HG02759 (cell line): Measurements from ENCODE around the gene SFMBT2.

Experiments used
- ATAC-seq: cut with Tn5 transposase; IDR thresholded peaks from one replicate; pipeline ENCODE4 v1.9.1; 2021; ENCODE audit warnings: mild to moderate bottlenecking, moderate library complexity; ENCODE audit not compliant: unreplicated experiment

The SFMBT2 gene

GRCh38 chr10:7370511-7370910, 40.3 kb downstream of the SFMBT2 start:
- no peak for ATAC-seq

GRCh38 chr10:7365027-7365745, 45.6 kb downstream of the SFMBT2 start:
- no peak for ATAC-seq

- no peak for ATAC-seq
Measured at GRCh38 chr10:7364474-7364873, 46.4 kb downstream of the SFMBT2 start.

GRCh38 chr10:7363700-7364099, 47.1 kb downstream of the SFMBT2 start:
- ATAC-seq: no peak

GRCh38 chr10:7362471-7362870, 48.4 kb downstream of the SFMBT2 start:
- ATAC-seq: no peak

GRCh38 chr10:7361316-7361715, 49.5 kb downstream of the SFMBT2 start:
- ATAC-seq: no peak

- ATAC-seq: no peak
Measured at GRCh38 chr10:7359954-7360353, 50.9 kb downstream of the SFMBT2 start.

- no peak for ATAC-seq
Measured at GRCh38 chr10:7359356-7359755, 51.5 kb downstream of the SFMBT2 start.

- ATAC-seq: no peak
Measured at GRCh38 chr10:7357193-7357592, 53.6 kb downstream of the SFMBT2 start.

GRCh38 chr10:7354330-7355047, 56.3 kb downstream of the SFMBT2 start:
- no peak for ATAC-seq

GRCh38 chr10:7351894-7352293, 58.9 kb downstream of the SFMBT2 start:
- ATAC-seq: no peak

GRCh38 chr10:7350541-7351195, 60.2 kb downstream of the SFMBT2 start:
- no peak for ATAC-seq

- no peak for ATAC-seq
Measured at GRCh38 chr10:7345717-7346116, 65.1 kb downstream of the SFMBT2 start.

- no peak for ATAC-seq
Measured at GRCh38 chr10:7343040-7343439, 67.8 kb downstream of the SFMBT2 start.

GRCh38 chr10:7340179-7340874, 70.5 kb downstream of the SFMBT2 start:
- no peak for ATAC-seq

GRCh38 chr10:7339510-7339909, 71.3 kb downstream of the SFMBT2 start:
- ATAC-seq: no peak

- no peak for ATAC-seq
Measured at GRCh38 chr10:7338469-7338868, 72.4 kb downstream of the SFMBT2 start.

GRCh38 chr10:7337431-7338171, 73.2 kb downstream of the SFMBT2 start:
- peak; percentile 81 for ATAC-seq

- no peak for ATAC-seq
Measured at GRCh38 chr10:7335977-7336376, 74.9 kb downstream of the SFMBT2 start.

GRCh38 chr10:7334642-7334964, 76.2 kb downstream of the SFMBT2 start:
- no peak for ATAC-seq
